K562 (cell line): ENCODE results near the gene JUND. TPM values are rescaled to one million over a fixed set of nuclear protein-coding genes. Genes with fewer than 3 reads are reported as not detected.

Source experiments
- ATF1 ChIP-seq, 2 experiments: fragments of 450-650 bp in 1 of 2; IDR thresholded peaks; 2 replicates each; pipeline ENCODE4 v1.6.1; 2016; ENCODE audit warnings: missing compliant biosample characterization in 1 of 2, missing genetic modification characterization in 1 of 2
- BRD9 ChIP-seq: fragments of 450-650 bp; IDR thresholded peaks from 2 replicates; pipeline ENCODE4 v1.6.1; 2018; ENCODE audit warnings: low read depth; ENCODE audit not compliant: partially characterized antibody
- CXXC5 ChIP-seq: fragments of 250-450 bp; sonication (Bioruptor Pico); IDR thresholded peaks from 2 replicates; pipeline ENCODE4 v1.8.0; 2022; ENCODE audit warnings: inconsistent platforms, mild to moderate bottlenecking, moderate library complexity
- EHMT2 ChIP-seq: fragments of 450-650 bp; IDR thresholded peaks from 2 replicates; pipeline ENCODE4 v1.6.1; 2018; ENCODE audit warnings: antibody characterized with exemption
- ETV1 ChIP-seq: fragments of 450-650 bp; conservative IDR thresholded peaks from 2 replicates; pipeline ENCODE4 v1.6.1; 2016; ENCODE audit warnings: missing genetic modification characterization, control low read depth, low read depth, missing compliant biosample characterization
- FOS ChIP-seq: IDR thresholded peaks from 3 replicates; pipeline ENCODE4 v1.6.1; 2011; ENCODE audit not compliant: insufficient read length; ENCODE audit errors: extremely low read depth
- IRF1 ChIP-seq: sonication (generic); formaldehyde crosslinking; IDR thresholded peaks from 2 replicates; pipeline ENCODE4 v1.8.0; 2022; ENCODE audit warnings: missing genetic modification reagents, mild to moderate bottlenecking, borderline replicate concordance
- MAFF ChIP-seq: IDR thresholded peaks from 2 replicates; pipeline ENCODE4 v1.6.1; 2012; ENCODE audit warnings: low read length, improper control_type of control experiment
- NFE2 ChIP-seq: IDR thresholded peaks from 2 replicates; pipeline ENCODE4 v1.6.1; 2014; ENCODE audit warnings: antibody characterized with exemption, low read depth
- NFXL1 ChIP-seq: fragments of 450-650 bp; formaldehyde crosslinking; IDR thresholded peaks from 2 replicates; pipeline ENCODE4 v1.4.0; 2021; ENCODE audit warnings: mild to moderate bottlenecking
- POLR2AphosphoS5 ChIP-seq: IDR thresholded peaks from 2 replicates; pipeline ENCODE4 v1.6.1; 2011; ENCODE audit warnings: mild to moderate bottlenecking, low read depth, low read length, moderate library complexity; ENCODE audit not compliant: control insufficient read depth, insufficient read depth
- SAFB ChIP-seq: fragments of 200-400 bp; formaldehyde crosslinking; IDR thresholded peaks from 2 replicates; pipeline ENCODE4 v1.6.1; 2017; ENCODE audit warnings: low read depth, low read length, borderline replicate concordance
- TBL1XR1 ChIP-seq, 2 experiments: IDR thresholded peaks; 2 replicates each; pipeline ENCODE4 v1.6.1; 2012; ENCODE audit warnings: improper control_type of control experiment in 2 of 2, low read length in 2 of 2, mild to moderate bottlenecking in 1 of 2
- THRA ChIP-seq: fragments of 450-650 bp; IDR thresholded peaks from 2 replicates; pipeline ENCODE4 v1.6.1; 2017; ENCODE audit warnings: mild to moderate bottlenecking, moderate library complexity
- TRIM28 ChIP-seq: fragments of 450-650 bp; IDR thresholded peaks from 2 replicates; pipeline ENCODE4 v1.6.1; 2017
- UBTF ChIP-seq, 2 experiments: IDR thresholded peaks; 2 replicates each; pipeline ENCODE4 v1.6.1; 2012; ENCODE audit warnings: improper control_type of control experiment in 2 of 2, low read depth in 2 of 2, low read length in 2 of 2, borderline replicate concordance in 1 of 2
- YBX1 ChIP-seq: fragments of 450-650 bp; IDR thresholded peaks from 2 replicates; pipeline ENCODE4 v1.7.1; 2016; ENCODE audit warnings: mild to moderate bottlenecking
- ZC3H8 ChIP-seq: fragments of 450-650 bp; IDR thresholded peaks from 2 replicates; pipeline ENCODE4 v1.6.1; 2017
- ZNF12 ChIP-seq: sonication (generic); formaldehyde crosslinking; IDR thresholded peaks from 2 replicates; pipeline ENCODE4 v1.4.0; 2020; ENCODE audit warnings: mild to moderate bottlenecking, missing genetic modification reagents
- ZNF165 ChIP-seq: fragments of 250-450 bp; sonication (Bioruptor Pico); IDR thresholded peaks from 2 replicates; pipeline ENCODE4 v1.4.0; 2020; ENCODE audit warnings: borderline replicate concordance
- ZNF232 ChIP-seq: sonication (generic); formaldehyde crosslinking; IDR thresholded peaks from 2 replicates; pipeline ENCODE4 v1.8.0; 2022; ENCODE audit warnings: mild to moderate bottlenecking, missing genetic modification reagents
- ZNF785 ChIP-seq: fragments of 250-450 bp; sonication (Bioruptor Pico); IDR thresholded peaks from 2 replicates; pipeline ENCODE4 v1.4.0; 2020; ENCODE audit warnings: mild to moderate bottlenecking
- polyA plus RNA-seq, 8 experiments: library from polyadenylated mRNA; depleted of rRNA in 4 of 8; stranded (reverse) in 5 of 8; unstranded in 3 of 8; fragments of >200 nt; fragmentation: Nextera tagmentation in 2 of 8; fragmentation: Illumina TruSeq in 1 of 8; extraction: Ambion mirVana in 2 of 8; extraction: Trizol in 1 of 8; gene quantifications; 2 replicates each; pipeline versions ENCODE4 v1.2.1 to v1.2.3, GENCODE V29; 2011 to 2014; ENCODE audit warnings: inconsistent platforms in 1 of 8, missing spikeins in 1 of 8
- total RNA-seq, 7 experiments: library from RNA; depleted of rRNA in 6 of 7; stranded (reverse); fragments of >200 nt in 6 of 7; fragmentation: Illumina TruSeq in 2 of 7; extraction: Trizol in 2 of 7; gene quantifications; 2 replicates each; pipeline versions ENCODE4 v1.2.1 to v1.2.3, GENCODE V29; 2011 to 2021; ENCODE audit warnings: low replicate concordance in 1 of 7
- TF ChIP-seq, protein P1 (sequence below): fragments of 450-650 bp; formaldehyde crosslinking; IDR thresholded peaks from 2 replicates; pipeline ENCODE4 v1.4.0; 2020; ENCODE audit warnings: mild to moderate bottlenecking, moderate library complexity
- TF ChIP-seq, protein P2 (sequence below): sonication (generic); formaldehyde crosslinking; IDR thresholded peaks from 2 replicates; pipeline ENCODE4 v1.8.1; 2022; ENCODE audit warnings: missing genetic modification reagents

The JUND gene
- total and polyA plus RNA-seq, 9 of the 15 experiments (the other 6 are each of a cell fraction or from before 2014, with no cell fraction given), result 6.4 to 286 (median 42.3) TPM

DNA sequence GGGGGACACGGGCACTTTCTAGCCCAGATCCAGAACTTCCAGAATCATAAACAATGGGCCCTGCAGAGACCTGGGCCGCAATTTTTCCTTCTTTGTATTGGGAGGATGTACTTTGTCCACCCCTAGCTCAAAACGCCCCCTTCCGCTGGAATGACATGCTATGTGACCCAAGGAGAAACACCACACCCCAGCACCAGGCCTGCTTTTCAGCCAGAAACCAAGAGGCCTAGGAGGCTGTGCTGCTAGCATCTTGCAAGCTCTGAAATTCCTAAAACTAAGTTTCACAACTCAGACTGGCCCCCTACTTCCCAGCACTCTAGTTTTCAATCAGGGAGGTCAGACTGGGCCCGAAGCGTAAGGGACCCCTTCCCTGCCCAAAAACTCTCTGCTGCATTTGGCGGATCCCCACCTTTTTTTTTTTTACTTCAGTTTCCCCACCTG is 40.9 kb upstream of the JUND start (continued):
- TF ChIP-seq ATF1 (CRISPR knock-in tag; IDR thresholded peaks at IDR 0.05) (no peak), ATF1 (tag; IDR thresholded peaks at IDR 0.05) (no peak), ETV1 (tag) (no peak), TBL1XR1 (IDR thresholded peaks at IDR 0.05; ENCODE audit: low read length in 2 of 2) (no peak), MAFF (no peak), ZNF785 (no peak), ZNF165 (CRISPR knock-in tag) (no peak), IRF1 (CRISPR knock-in tag) (0 out of 2 replicates have a peak, but pooled peaks have one; percentile 20), BRD9 (peak; percentile 81), TRIM28 (no peak), POLR2AphosphoS5 (peak; percentile 52; the same call in 1 of the 2 replicates), ZNF12 (CRISPR knock-in tag) (no peak; the same call in 1 of the 2 replicates), UBTF (IDR thresholded peaks at IDR 0.05; ENCODE audit: borderline replicate concordance in 1 of 2, low read depth in 2 of 2, low read length in 2 of 2) (no peak), CXXC5 (CRISPR knock-in tag) (no peak), NFE2 (no peak), FOS (no peak), NFXL1 (CRISPR knock-in tag) (no peak), ZC3H8 (no peak), YBX1 (no peak), SAFB (no peak), EHMT2 (no peak), THRA (no peak), ZNF232 (CRISPR knock-in tag) (no peak; the same call in 1 of the 2 replicates)
- TF ChIP-seq, protein P1, sequence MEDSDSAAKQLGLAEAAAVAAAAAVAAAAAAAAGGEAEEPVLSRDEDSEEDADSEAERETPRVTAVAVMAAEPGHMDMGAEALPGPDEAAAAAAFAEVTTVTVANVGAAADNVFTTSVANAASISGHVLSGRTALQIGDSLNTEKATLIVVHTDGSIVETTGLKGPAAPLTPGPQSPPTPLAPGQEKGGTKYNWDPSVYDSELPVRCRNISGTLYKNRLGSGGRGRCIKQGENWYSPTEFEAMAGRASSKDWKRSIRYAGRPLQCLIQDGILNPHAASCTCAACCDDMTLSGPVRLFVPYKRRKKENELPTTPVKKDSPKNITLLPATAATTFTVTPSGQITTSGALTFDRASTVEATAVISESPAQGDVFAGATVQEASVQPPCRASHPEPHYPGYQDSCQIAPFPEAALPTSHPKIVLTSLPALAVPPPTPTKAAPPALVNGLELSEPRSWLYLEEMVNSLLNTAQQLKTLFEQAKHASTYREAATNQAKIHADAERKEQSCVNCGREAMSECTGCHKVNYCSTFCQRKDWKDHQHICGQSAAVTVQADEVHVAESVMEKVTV, result 0 out of 2 replicates have a peak, but pooled peaks have one; percentile 9
- TF ChIP-seq, protein P2, sequence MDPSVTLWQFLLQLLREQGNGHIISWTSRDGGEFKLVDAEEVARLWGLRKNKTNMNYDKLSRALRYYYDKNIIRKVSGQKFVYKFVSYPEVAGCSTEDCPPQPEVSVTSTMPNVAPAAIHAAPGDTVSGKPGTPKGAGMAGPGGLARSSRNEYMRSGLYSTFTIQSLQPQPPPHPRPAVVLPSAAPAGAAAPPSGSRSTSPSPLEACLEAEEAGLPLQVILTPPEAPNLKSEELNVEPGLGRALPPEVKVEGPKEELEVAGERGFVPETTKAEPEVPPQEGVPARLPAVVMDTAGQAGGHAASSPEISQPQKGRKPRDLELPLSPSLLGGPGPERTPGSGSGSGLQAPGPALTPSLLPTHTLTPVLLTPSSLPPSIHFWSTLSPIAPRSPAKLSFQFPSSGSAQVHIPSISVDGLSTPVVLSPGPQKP, result no peak
